ENCODE data around the gene CDX1. TPM values are rescaled to one million over a fixed set of nuclear protein-coding genes. Genes with fewer than 3 reads are reported as not detected.

CDX1 gene
- total RNA-seq, 1 donor from 2014 or later, result 0.43 TPM

DNA sequence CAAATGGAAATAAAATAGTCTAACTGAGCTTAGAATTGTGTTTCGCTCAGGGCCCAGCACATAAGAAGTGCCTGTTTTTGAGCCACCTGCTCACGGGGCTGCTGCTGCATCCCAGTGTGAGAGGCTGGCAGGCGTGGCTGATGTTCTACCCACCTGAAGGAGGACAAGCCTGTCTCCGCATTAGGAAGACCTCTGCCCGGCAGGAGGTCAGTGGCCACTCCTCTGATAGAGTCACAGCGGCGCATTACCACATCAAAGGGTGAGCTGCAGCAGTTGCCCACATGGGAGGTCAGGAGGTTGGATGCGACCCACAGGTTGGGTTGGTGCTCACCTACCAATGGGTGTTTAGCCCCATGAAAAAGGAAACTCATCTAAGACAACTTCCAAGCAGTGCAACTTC lies 19.6 kb downstream of the CDX1 start:
- H3K9me3 Mint-ChIP-seq (ENCODE audit: low read depth), result no peaks in the 10 kb centered on the region
- peaks cover 75% of the 10 kb centered on the region for H3K27me3 Mint-ChIP-seq
- no peaks in the 10 kb centered on the region for H3K36me3 Mint-ChIP-seq (ENCODE audit: insufficient read depth)
- H3K27ac Mint-ChIP-seq, result no peak overlapping the region
- no peak for DNase-seq (ENCODE audit: low spot score, unreplicated experiment)
- H3K4me3 Mint-ChIP-seq (ENCODE audit: low read depth), result no peak overlapping the region
- no peaks in the 10 kb centered on the region for H3K4me1 Mint-ChIP-seq (ENCODE audit: low read depth)
- TF ChIP-seq, protein P1, sequence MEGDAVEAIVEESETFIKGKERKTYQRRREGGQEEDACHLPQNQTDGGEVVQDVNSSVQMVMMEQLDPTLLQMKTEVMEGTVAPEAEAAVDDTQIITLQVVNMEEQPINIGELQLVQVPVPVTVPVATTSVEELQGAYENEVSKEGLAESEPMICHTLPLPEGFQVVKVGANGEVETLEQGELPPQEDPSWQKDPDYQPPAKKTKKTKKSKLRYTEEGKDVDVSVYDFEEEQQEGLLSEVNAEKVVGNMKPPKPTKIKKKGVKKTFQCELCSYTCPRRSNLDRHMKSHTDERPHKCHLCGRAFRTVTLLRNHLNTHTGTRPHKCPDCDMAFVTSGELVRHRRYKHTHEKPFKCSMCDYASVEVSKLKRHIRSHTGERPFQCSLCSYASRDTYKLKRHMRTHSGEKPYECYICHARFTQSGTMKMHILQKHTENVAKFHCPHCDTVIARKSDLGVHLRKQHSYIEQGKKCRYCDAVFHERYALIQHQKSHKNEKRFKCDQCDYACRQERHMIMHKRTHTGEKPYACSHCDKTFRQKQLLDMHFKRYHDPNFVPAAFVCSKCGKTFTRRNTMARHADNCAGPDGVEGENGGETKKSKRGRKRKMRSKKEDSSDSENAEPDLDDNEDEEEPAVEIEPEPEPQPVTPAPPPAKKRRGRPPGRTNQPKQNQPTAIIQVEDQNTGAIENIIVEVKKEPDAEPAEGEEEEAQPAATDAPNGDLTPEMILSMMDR (IDR thresholded peaks at IDR 0.05; ENCODE audit: unreplicated experiment), result no peak

DNA sequence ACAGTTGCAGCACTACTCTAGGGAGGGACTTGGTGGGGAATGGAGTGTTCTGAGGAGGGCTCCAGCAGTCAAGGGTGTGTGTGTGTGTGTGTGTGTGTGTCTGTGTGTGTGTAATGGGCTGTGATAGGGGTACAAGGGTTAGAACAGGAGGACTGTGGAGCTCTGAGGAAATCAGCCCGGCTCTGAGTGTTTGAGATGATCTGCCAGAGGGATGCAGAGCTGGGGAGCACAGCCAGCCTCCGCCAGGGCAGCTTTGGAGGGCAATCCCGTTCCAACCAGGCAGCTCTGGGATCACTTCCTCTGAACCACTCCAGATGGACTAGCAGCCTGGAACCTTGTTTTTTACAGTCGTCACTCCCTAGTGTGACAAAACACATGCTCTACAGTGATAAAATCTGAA lies 20.3 kb downstream of the CDX1 start:
- H3K36me3 Mint-ChIP-seq (ENCODE audit: insufficient read depth), result no peaks in the 10 kb centered on the region
- H3K9me3 Mint-ChIP-seq (ENCODE audit: low read depth), result no peaks in the 10 kb centered on the region
- peaks cover 77% of the 10 kb centered on the region for H3K27me3 Mint-ChIP-seq

DNA sequence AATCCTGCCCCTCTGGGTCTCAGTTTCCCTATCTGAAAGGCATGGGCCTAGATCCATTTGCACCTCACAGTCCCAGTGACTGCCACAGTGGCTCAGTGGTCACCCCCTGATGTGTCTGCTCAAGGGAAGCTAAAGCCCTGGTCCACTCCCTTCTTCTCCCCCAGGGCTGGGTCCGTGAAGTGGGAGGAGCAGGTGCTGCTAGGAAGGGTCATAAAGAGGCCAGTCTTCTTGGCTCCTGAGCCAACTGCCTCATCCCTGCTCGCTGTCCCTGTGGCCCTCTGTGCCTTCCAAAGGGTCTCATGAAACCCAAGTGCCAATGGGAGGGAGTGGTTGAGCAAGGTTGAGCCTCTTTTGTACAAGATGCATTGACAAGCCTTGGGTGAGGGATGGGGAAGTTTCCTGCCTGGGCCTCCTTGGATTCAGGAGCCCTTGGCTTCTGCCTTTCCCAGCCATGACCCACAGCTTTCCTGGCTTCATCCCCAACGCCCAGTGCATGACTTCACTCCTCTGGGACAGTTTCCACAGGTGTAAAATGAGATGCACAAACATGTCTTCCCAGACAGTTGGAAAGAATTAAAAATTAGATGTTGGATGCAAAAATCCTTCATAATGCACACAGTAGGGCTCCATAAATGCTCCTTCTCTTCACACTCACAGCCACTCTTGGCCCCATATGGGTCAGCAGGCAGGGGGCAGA lies 21.7 kb downstream of the CDX1 start:
- TF ChIP-seq, protein P1 (IDR thresholded peaks at IDR 0.05; ENCODE audit: unreplicated experiment), result no peak
- Mint-ChIP-seq H3K4me3 (ENCODE audit: low read depth) (no peak overlapping the region), H3K27me3 (peaks cover 79% of the 10 kb centered on the region), H3K36me3 (ENCODE audit: insufficient read depth) (no peaks in the 10 kb centered on the region), H3K9me3 (ENCODE audit: low read depth) (no peaks in the 10 kb centered on the region), H3K4me1 (ENCODE audit: low read depth) (no peaks in the 10 kb centered on the region), H3K27ac (no peak overlapping the region)
- DNase-seq (ENCODE audit: low spot score, unreplicated experiment), result no peak

More for the DNA sequence above, 20.3 kb downstream of the CDX1 start:
- H3K27ac Mint-ChIP-seq, result no peak overlapping the region
- TF ChIP-seq, protein P1 (IDR thresholded peaks at IDR 0.05; ENCODE audit: unreplicated experiment), result no peak
- DNase-seq (ENCODE audit: low spot score, unreplicated experiment), result no peak
- no peak overlapping the region for H3K4me3 Mint-ChIP-seq (ENCODE audit: low read depth)
- H3K4me1 Mint-ChIP-seq (ENCODE audit: low read depth), result no peaks in the 10 kb centered on the region

DNA sequence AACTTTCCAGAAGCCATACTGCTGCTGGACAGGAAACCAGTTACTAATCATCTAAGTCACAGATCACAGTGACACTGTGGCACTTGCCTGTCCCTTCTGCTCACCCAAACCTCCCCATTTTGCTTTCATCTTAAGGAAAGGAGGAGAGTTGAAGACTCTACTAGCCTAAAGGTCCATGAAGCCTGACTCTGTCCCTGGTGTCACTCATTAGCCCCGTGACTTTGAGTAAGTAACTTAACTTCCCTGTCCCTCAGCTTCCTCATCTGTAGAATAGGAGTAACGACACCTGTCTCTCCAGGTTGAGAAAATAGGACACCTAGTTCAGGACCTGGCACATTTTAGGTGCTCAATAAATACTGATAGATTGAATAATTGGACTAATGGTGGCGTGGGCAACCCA lies 22.7 kb downstream of the CDX1 start:
- DNase-seq (ENCODE audit: low spot score, unreplicated experiment), result no peak
- TF ChIP-seq, protein P1 (IDR thresholded peaks at IDR 0.05; ENCODE audit: unreplicated experiment), result no peak
- Mint-ChIP-seq H3K36me3 (ENCODE audit: insufficient read depth) (no peaks in the 10 kb centered on the region), H3K27me3 (peaks cover 85% of the 10 kb centered on the region), H3K4me3 (ENCODE audit: low read depth) (no peak overlapping the region), H3K9me3 (ENCODE audit: low read depth) (no peaks in the 10 kb centered on the region), H3K4me1 (ENCODE audit: low read depth) (no peaks in the 10 kb centered on the region), H3K27ac (no peak overlapping the region)

DNA sequence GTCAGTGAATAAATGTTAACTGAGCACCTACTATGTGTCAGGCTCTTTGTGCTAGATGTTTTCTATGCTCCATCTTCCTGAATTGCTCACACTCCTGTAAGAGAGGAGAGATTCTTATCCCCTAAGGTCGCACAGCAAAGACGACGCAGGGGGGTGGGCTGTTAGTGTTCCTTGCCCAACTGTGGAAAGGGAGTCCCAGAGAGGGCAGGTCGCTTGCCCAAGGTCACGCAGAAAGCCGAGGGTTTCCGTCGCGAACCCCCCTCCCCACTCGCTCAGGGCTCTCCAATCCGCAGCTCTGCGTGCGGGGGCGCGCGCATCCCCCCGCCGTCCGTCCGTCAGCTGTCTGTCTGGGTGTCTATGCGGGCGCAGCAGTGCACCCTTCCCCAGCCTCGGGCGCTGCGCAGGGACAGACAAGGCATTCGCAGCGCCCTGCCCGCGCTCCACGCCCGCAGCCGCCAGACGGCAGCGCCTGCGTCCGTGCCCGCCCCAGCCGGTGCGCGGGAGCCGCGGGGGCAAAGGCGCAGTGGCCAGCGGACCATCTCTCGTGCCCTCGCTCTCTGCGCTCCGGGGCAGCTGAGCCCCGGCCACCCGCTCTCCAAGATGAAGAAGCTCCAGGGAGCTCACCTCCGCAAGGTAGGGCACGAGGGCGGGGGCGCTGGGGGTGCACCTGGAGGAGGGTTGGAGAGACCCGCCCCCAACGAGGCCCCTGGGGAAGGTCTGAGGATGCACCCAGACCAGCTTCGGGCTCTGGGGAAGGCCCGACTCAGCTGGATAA lies 23.3 kb downstream of the CDX1 start, which contains the start of gene SLC6A7:
Gene SLC6A7 (plus strand): TSS at position 335 of the 775 bp plus-strand sequence. CDS start 266 bp downstream, at position 601.
- Mint-ChIP-seq H3K27me3 (peaks cover 82% of the 10 kb centered on the region), H3K9me3 (ENCODE audit: low read depth) (no peaks in the 10 kb centered on the region), H3K36me3 (ENCODE audit: insufficient read depth) (no peaks in the 10 kb centered on the region), H3K4me1 (ENCODE audit: low read depth) (no peaks in the 10 kb centered on the region), H3K4me3 (ENCODE audit: low read depth) (no peak within 1 kb of the TSS), H3K27ac (no peak within 1 kb of the TSS)
- TF ChIP-seq, protein P1 (IDR thresholded peaks at IDR 0.05; ENCODE audit: unreplicated experiment), result no peak
- no peak for DNase-seq (ENCODE audit: low spot score, unreplicated experiment)

Data from progenitor cell of endocrine pancreas (in vitro differentiated cells).